K562 (cell line): ENCODE results near the gene PITPNM1. TPM values are rescaled to one million over a fixed set of nuclear protein-coding genes. Genes with fewer than 3 reads are reported as not detected.
A peak's percentile ranks its signal among the peaks of the same experiment; 100 is the strongest.

Source experiments
- CAMTA2 ChIP-seq: fragments of 250-450 bp; sonication (Bioruptor Pico); conservative IDR thresholded peaks from 2 replicates; pipeline ENCODE4 v1.5.1; 2022
- GTF2F1 ChIP-seq: IDR thresholded peaks from 2 replicates; pipeline ENCODE4 v1.6.1; 2011; ENCODE audit warnings: low read depth, low read length, improper control_type of control experiment
- HDAC6 ChIP-seq: IDR thresholded peaks from 2 replicates; pipeline ENCODE4 v1.6.1; 2012; ENCODE audit warnings: low read depth, mild to moderate bottlenecking, control low read depth, inconsistent platforms, low read length, moderate library complexity
- IFI16 ChIP-seq: fragments of 250-450 bp; sonication (Bioruptor Pico); IDR thresholded peaks from 2 replicates; pipeline ENCODE4 v2.1.2; 2022; ENCODE audit warnings: mild to moderate bottlenecking, inconsistent platforms
- MTA3 ChIP-seq: fragments of 450-650 bp; formaldehyde crosslinking; IDR thresholded peaks from 2 replicates; pipeline ENCODE4 v1.6.1; 2017; ENCODE audit warnings: mild to moderate bottlenecking, borderline replicate concordance
- MYBL2 ChIP-seq, 2 experiments: fragments of 450-650 bp in 1 of 2; sonication (generic) in 1 of 2; formaldehyde crosslinking in 1 of 2; IDR thresholded peaks; 2 replicates each; pipeline versions ENCODE4 v1.6.1 to v1.8.1; 2017 to 2022; ENCODE audit warnings: borderline replicate concordance in 1 of 2, inconsistent platforms in 1 of 2, low read depth in 1 of 2, mild to moderate bottlenecking in 1 of 2, missing genetic modification reagents in 1 of 2, moderate library complexity in 1 of 2
- NCOA4 ChIP-seq: fragments of 450-650 bp; IDR thresholded peaks from 2 replicates; pipeline ENCODE4 v1.6.1; 2018; ENCODE audit warnings: mild to moderate bottlenecking; ENCODE audit not compliant: partially characterized antibody
- NFXL1 ChIP-seq: fragments of 450-650 bp; formaldehyde crosslinking; IDR thresholded peaks from 2 replicates; pipeline ENCODE4 v1.4.0; 2021; ENCODE audit warnings: mild to moderate bottlenecking
- NONO ChIP-seq, 2 experiments: fragments of 200-400 bp in 1 of 2; fragments of 450-650 bp in 1 of 2; formaldehyde crosslinking in 1 of 2; IDR thresholded peaks; 2 replicates each; pipeline ENCODE4 v1.6.1; 2017; ENCODE audit warnings: low read depth in 2 of 2, mild to moderate bottlenecking in 2 of 2, moderate library complexity in 2 of 2, low read length in 1 of 2
- NR2F6 ChIP-seq: fragments of 450-650 bp; formaldehyde crosslinking; IDR thresholded peaks from 2 replicates; pipeline ENCODE4 v1.4.0; 2020; ENCODE audit warnings: mild to moderate bottlenecking
- POLR2B ChIP-seq: fragments of 450-650 bp; IDR thresholded peaks from 2 replicates; pipeline ENCODE4 v1.6.1; 2018; ENCODE audit warnings: low read depth; ENCODE audit not compliant: partially characterized antibody
- RB1 ChIP-seq: fragments of 450-650 bp; IDR thresholded peaks from 2 replicates; pipeline ENCODE4 v1.6.1; 2017; ENCODE audit warnings: low read depth, mild to moderate bottlenecking
- RBFOX2 ChIP-seq: fragments of 200-400 bp; formaldehyde crosslinking; IDR thresholded peaks from 2 replicates; pipeline ENCODE4 v1.6.1; 2017; ENCODE audit warnings: low read depth, mild to moderate bottlenecking, low read length, moderate library complexity
- SMAD4 ChIP-seq: fragments of 250-450 bp; sonication (Bioruptor Pico); conservative IDR thresholded peaks from 2 replicates; pipeline ENCODE4 v1.8.0; 2021; ENCODE audit warnings: inconsistent platforms, mild to moderate bottlenecking, moderate library complexity
- ZNF212 ChIP-seq: fragments of 450-650 bp; formaldehyde crosslinking; IDR thresholded peaks from 2 replicates; pipeline ENCODE4 v1.4.0; 2020; ENCODE audit warnings: mild to moderate bottlenecking
- ZNF318 ChIP-seq, 2 experiments: fragments of 450-650 bp; IDR thresholded peaks; 2 replicates each; pipeline ENCODE4 v1.6.1; 2016; ENCODE audit warnings: mild to moderate bottlenecking in 2 of 2, borderline replicate concordance in 1 of 2, low read depth in 1 of 2, moderate library complexity in 1 of 2
- polyA plus RNA-seq, 8 experiments: library from polyadenylated mRNA; depleted of rRNA in 4 of 8; stranded (reverse) in 5 of 8; unstranded in 3 of 8; fragments of >200 nt; fragmentation: Nextera tagmentation in 2 of 8; fragmentation: Illumina TruSeq in 1 of 8; extraction: Ambion mirVana in 2 of 8; extraction: Trizol in 1 of 8; gene quantifications; 2 replicates each; pipeline versions ENCODE4 v1.2.1 to v1.2.3, GENCODE V29; 2011 to 2014; ENCODE audit warnings: inconsistent platforms in 1 of 8, missing spikeins in 1 of 8
- total RNA-seq, 7 experiments: library from RNA; depleted of rRNA in 6 of 7; stranded (reverse); fragments of >200 nt in 6 of 7; fragmentation: Illumina TruSeq in 2 of 7; extraction: Trizol in 2 of 7; gene quantifications; 2 replicates each; pipeline versions ENCODE4 v1.2.1 to v1.2.3, GENCODE V29; 2011 to 2021; ENCODE audit warnings: low replicate concordance in 1 of 7
- TF ChIP-seq, protein P1 (sequence below): fragments of 450-650 bp; IDR thresholded peaks from 2 replicates; pipeline ENCODE4 v1.6.1; 2016; ENCODE audit warnings: low read depth, mild to moderate bottlenecking, moderate library complexity

The PITPNM1 gene
- total and polyA plus RNA-seq, 9 of the 15 experiments (the other 6 are each of a cell fraction or from before 2014, with no cell fraction given), result 0.11 to 53.7 (median 16.0) TPM

DNA sequence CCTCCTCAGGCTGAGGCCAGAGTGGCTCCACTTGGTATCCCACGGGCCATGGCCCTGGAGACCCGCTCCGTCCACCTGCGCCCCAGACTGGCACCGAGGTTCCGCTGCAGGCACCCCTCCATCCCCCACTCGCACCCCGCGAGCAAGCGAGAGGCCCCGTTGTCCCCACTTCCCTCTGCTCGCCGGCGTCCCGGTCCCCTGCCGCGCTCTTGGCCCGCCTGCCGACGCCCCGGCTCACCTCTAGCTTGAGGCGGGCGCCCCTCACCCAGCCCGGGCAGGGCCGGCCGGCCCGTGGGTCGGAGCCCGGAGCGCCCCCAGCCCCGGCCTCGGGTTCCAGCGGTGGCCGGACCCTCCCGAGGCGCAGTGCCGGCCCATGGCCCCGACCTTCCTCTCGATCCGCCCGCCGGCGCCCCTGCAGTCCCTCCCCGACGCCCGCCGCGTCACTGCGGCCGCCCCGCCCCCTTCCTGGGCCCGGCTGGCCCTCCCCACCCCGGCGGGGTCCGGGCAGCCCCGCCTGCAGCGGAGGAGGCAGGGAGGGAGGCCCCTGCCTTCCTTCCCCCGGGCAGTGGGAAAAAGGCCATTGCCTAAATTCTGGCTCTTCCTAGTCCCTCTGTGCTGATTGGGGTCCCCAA is at the start of gene PITPNM1 (continued):
- TF ChIP-seq RBFOX2 (peak; percentile 61), MTA3 (no peak), NFXL1 (CRISPR knock-in tag) (no peak), ZNF318 (IDR thresholded peaks at IDR 0.05; ENCODE audit: borderline replicate concordance in 1 of 2, low read depth in 1 of 2) (no peak), NCOA4 (no peak), RB1 (peak; percentile 50; the same call in 1 of the 2 replicates), HDAC6 (no peak), NR2F6 (no peak), NONO (IDR thresholded peaks at IDR 0.05; ENCODE audit: low read depth in 2 of 2, low read length in 1 of 2) (peak in 1 of 2 experiments; percentile 18; a peak in 1 of 4 replicates), MYBL2 (IDR thresholded peaks at IDR 0.05; ENCODE audit: low read depth) (no peak), MYBL2 (CRISPR knock-in tag; IDR thresholded peaks at IDR 0.05; ENCODE audit: borderline replicate concordance) (no peak), CAMTA2 (no peak), SMAD4 (CRISPR knock-in tag) (peak; percentile 59; the same call in 1 of the 2 replicates), IFI16 (CRISPR knock-in tag) (no peak), POLR2B (no peak), ZNF212 (CRISPR knock-in tag) (no peak), GTF2F1 (no peak)
- TF ChIP-seq, protein P1, sequence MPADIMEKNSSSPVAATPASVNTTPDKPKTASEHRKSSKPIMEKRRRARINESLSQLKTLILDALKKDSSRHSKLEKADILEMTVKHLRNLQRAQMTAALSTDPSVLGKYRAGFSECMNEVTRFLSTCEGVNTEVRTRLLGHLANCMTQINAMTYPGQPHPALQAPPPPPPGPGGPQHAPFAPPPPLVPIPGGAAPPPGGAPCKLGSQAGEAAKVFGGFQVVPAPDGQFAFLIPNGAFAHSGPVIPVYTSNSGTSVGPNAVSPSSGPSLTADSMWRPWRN, result no peak
